EH (cell line): ENCODE measurements around the gene ARHGEF6.

Experiments
- DNase-seq: peaks from one replicate; pipeline ENCODE4 v3.0.0-alpha.2; 2015; ENCODE audit warnings: low read depth

ARHGEF6 gene

DNA sequence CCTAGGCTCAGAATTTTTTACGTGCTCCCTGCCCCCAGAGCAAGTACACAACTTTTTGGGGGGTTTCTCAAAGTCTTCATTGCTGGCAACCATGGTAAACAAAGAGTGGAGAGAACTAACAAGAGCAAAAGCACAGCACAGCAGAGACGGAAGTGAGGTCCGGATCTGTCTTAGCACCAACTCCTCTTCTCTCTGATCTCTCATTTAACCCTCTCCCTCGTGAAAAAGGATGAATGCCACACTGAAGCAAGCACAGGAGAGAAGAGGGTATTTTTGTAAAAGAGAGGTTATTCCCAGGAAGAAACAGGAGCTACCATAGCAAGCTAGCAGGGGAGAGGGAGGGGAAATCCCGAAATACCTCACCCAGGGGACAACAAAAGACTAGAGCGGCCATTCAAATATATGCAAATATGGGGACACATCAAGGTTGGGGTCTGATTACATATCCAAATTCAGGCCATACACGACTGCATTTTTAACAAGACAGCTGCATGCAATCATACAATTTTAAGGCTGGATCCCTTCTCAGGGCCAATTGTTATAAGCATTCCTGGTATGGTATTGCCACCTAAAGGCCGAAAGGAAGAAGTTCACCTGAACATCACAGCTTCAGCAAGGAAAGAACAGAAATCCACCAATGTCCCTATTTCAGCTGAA lies 86.2 kb downstream of the ARHGEF6 start:
- peak; percentile 53 for DNase-seq

DNA sequence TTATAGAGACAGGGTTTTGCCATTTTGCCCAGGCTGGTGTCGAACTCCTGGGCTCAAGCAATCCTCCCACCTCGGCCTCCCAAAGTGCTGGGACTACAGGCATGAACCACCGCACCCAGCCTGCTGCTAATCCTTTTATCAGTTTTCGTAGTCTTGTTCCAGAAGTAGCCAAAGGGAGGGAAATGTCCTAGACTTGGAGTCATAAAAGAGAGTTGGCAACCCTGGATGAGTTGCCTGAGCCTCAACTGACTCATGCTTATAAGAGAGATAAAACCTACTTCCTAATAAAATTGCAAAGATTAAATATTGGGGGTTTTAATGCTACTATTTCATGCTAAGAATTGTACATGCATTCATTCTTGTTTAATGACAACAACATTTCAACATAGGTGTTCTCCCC lies 88.5 kb downstream of the ARHGEF6 start:
- DNase-seq: no peak

- DNase-seq: peak; percentile 5
These were observed 89.5 kb downstream of the ARHGEF6 start for GRCh38 chrX:136691028-136691809.

DNA sequence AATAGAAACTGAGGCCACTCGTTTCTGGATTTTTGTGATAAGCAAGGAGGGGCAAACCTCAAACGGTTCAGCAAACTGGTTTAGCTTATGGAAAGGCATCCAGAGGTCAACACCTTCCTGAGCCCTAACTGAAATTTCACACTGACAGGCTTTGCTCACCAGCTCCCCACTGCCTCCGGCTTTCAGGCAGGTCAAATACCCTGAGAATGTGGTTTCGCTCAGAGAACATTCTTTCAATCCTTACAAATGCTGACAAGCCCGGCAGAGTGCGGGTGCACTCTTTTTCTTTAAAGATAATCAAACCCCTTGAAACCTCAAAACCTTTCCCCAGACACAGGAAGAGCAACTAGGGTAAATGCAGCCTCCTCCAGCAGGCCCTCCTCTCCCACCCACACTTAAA lies 91.3 kb downstream of the ARHGEF6 start:
- DNase-seq: no peak

DNA sequence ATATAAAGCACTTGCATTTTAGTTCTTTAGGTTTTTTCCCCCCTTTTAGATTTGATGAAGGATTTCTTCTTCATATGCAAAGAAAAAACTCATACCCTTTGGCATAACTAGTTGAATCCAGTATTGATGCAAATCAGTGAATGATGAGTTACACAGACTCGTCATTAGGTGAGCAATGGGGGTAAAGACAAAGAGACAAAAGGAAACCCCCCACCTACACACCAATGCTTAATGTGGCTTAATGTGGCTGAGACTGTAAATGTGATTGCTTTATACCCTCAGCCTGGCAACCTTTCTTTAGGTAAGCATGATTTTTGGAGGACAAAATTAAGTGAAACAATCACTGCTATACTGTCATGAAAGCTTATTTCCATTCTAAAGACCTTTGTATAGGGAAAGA lies 93.3 kb downstream of the ARHGEF6 start:
- DNase-seq: no peak

DNA sequence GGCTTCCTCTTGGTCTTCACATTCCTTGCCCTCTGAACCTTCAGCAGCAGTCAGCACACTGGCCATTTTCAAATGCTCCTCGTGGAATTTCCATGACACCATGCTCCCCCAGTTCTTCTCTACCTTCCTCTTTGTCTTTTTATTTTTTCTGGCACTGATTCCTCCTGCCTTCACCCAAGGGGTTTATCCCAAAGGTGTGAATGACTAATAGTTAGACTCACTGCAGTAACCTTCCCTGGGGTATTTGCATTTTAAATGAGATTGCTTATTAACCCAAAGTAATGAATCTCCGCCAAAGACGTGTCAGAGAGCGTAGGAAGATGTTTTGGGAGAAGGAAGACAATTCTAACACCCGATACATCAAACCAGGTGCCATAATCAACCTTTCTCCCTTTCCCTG lies 96.6 kb downstream of the ARHGEF6 start:
- DNase-seq: no peak

GRCh38 chrX:136679531-136679930 lies 101.2 kb downstream of the ARHGEF6 start:
- DNase-seq: no peak

DNA sequence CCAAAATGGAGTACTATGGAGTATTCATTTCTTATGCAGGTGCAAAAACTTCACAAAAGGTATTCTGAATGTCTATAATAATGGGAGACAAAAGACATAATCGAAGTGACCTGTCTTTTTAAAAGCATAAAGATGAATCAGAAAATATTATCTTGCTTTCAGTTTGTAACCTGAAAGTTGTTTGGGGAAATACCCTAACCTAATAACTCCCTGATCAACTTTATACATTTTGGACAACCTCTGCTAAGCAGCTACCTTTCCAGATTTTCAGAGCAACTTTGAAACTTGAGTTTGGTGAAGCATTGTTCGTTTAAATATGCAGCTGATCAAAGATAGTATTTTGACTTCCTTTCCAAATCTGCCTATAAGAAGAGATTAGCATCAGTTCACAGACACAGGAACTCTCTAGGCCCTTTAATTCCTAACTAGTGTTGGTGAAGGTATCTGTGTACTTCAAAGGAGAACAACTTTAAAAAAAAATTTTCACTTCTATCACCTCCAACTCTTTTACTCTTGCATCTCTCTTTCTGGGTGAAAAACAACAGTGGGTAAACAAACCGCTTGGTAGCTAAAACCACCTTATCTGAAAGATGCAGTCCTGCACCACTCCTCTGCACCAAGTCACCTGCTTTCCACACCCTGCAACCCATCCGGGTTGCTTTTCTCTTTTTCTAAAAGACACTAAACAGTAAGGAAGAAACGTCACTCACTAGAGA lies 106.3 kb downstream of the ARHGEF6 start:
- no peak for DNase-seq

DNA sequence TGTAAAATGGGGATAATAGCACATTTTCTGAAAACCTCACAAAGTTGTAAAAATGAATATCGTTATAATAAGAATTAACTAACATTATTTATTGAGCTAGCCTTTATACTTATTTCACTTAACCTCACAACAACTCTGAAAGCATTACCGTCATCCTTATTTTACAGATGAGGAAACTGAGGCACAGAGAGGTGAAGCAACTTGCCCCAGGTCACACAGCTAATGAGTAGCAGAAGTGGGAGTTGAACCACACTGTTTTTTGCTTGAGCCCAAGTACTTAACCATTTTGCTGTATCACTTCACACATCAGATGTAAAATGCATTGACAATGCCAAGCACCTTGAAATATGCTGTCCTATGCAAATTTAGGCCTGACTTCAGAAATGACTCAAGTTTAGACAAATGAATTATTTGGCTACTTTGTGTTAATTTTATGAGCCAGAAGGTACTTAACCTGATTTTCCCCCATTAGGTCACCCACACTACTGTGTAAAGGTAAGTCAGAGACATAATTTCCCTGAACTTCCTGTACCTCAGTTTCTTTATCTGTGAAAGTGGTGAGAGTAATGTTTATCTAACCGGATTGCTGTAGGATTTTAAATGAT lies 109.6 kb downstream of the ARHGEF6 start:
- DNase-seq: no peak

- no peak for DNase-seq
These were observed 113.1 kb downstream of the ARHGEF6 start for GRCh38 chrX:136667446-136668168.

- no peak for DNase-seq
These were observed 114.6 kb downstream of the ARHGEF6 start for GRCh38 chrX:136666088-136666487.

- DNase-seq: no peak
These were observed 115.4 kb downstream of the ARHGEF6 start for GRCh38 chrX:136665258-136665900.

DNA sequence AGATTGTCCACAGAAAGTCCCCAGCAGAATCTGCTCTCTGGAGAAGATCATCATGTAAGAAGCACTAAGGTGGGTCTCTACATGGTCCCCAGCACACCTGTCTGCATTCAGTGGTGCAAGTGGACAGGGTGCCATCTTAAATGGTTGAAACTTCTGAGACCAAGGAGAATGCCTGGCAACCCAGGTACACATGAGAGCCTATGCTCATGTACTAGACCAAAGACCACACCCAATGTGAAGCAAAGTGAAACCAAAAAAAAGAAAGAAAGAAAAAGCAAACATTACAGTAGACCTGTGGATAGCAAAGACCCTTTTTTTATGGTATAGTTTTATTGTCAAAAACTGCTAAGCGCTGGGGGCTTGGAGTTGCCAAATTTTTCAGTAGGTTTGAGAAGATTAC lies 117.8 kb downstream of the ARHGEF6 start:
- DNase-seq: no peak

DNA sequence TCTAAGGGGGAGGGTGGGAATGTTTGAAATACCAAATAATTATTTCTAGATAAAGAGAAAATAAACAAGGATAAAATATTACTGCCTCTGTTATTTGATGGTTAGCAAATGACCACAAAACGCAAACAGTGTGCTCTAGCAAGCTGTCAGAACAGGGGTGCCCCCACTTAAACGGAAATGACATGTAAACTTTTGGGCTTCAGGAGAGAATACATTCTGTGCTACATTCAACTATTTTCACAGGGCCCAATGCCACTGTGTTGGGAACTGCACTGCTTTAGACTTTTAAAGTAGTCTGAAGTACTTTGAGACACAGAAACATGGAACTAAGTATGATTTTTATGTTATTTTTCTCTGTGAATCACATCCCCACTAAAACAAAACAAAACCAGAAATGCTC lies 118.6 kb downstream of the ARHGEF6 start:
- DNase-seq: no peak

DNA sequence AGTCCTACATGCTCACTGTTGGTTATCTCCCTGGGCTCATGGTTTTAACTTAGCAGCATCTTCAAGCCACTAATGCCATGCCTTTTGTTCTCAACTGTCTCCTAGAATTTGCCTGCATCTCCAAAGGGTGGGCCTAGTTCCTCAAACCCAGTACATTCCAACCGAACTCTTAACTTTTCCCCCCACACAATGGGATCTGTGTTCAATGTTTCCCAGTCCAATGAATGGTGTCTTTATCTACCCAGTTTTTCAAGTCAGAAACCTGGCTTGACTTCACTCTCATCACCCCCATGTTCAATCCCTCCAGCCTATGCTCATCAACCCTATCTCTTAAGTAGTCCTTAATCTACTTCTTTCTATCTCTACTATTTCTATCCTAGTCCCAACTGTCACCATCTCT lies 119.8 kb downstream of the ARHGEF6 start:
- no peak for DNase-seq

- DNase-seq: no peak
These were observed 121.6 kb downstream of the ARHGEF6 start for GRCh38 chrX:136659174-136659573.

DNA sequence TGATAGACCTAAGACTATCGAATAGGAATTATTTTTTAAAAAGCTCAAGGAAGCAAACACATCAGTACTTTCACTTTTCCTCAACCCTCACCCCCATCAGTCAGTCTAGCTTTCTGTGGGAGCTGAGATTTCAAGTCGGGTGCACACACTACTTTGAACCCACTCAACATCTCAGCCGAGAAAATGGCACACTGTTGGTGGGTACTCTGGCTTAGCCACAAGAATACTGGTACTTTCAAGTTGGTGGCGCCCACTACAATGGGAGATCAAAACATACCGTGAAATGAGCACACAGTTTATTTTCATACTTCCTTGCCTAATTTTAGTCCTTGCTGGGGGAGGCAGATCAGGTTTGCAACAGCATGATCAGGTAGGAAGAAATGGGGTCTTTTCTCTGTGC lies 122.6 kb downstream of the ARHGEF6 start:
- no peak for DNase-seq

GRCh38 chrX:136656361-136656964 lies 124.3 kb downstream of the ARHGEF6 start:
- no peak for DNase-seq

- no peak for DNase-seq
These were observed 127.7 kb downstream of the ARHGEF6 start for GRCh38 chrX:136652822-136653723.

GRCh38 chrX:136650811-136651210 lies 129.9 kb downstream of the ARHGEF6 start:
- DNase-seq: no peak
